ENCODE results near the gene CSMD2.

CSMD2 gene

GRCh38 chr1:33764149-33764548 is 400.9 kb downstream of the CSMD2 start:
- no peak for DNase-seq (ENCODE audit: low read depth in 3 of 3, low spot score in 1 of 3)

GRCh38 chr1:33763406-33763805 is 401.6 kb downstream of the CSMD2 start:
- no peak for DNase-seq (ENCODE audit: low read depth in 3 of 3, low spot score in 1 of 3)

GRCh38 chr1:33762962-33763361 is 402.1 kb downstream of the CSMD2 start:
- no peak for DNase-seq (ENCODE audit: low read depth in 3 of 3, low spot score in 1 of 3)

- DNase-seq (ENCODE audit: low read depth in 3 of 3, low spot score in 1 of 3), result no peak
These were observed 402.8 kb downstream of the CSMD2 start for GRCh38 chr1:33762109-33762830.

GRCh38 chr1:33758698-33759097 is 406.3 kb downstream of the CSMD2 start:
- no peak for DNase-seq (ENCODE audit: low read depth in 3 of 3, low spot score in 1 of 3)

GRCh38 chr1:33753087-33753856 is 411.8 kb downstream of the CSMD2 start:
- DNase-seq (ENCODE audit: low read depth in 3 of 3, low spot score in 1 of 3), result no peak

- DNase-seq (ENCODE audit: low read depth in 3 of 3, low spot score in 1 of 3), result no peak
These were observed 419.1 kb downstream of the CSMD2 start for GRCh38 chr1:33745942-33746341.

- no peak for DNase-seq (ENCODE audit: low read depth in 3 of 3, low spot score in 1 of 3)
These were observed 421.6 kb downstream of the CSMD2 start for GRCh38 chr1:33743221-33743998.

GRCh38 chr1:33742663-33743062 is 422.4 kb downstream of the CSMD2 start:
- no peak for DNase-seq (ENCODE audit: low read depth in 3 of 3, low spot score in 1 of 3)

- no peak for DNase-seq (ENCODE audit: low read depth in 3 of 3, low spot score in 1 of 3)
These were observed 423.3 kb downstream of the CSMD2 start for GRCh38 chr1:33741749-33742148.

- no peak for DNase-seq (ENCODE audit: low read depth in 3 of 3, low spot score in 1 of 3)
These were observed 424.8 kb downstream of the CSMD2 start for GRCh38 chr1:33740040-33740744.

- no peak for DNase-seq (ENCODE audit: low read depth in 3 of 3, low spot score in 1 of 3)
These were observed 426.1 kb downstream of the CSMD2 start for GRCh38 chr1:33738976-33739375.

- DNase-seq (ENCODE audit: low read depth in 3 of 3, low spot score in 1 of 3), result no peak
These were observed 426.5 kb downstream of the CSMD2 start for GRCh38 chr1:33738536-33738935.

GRCh38 chr1:33736496-33736895 is 428.5 kb downstream of the CSMD2 start:
- no peak for DNase-seq (ENCODE audit: low read depth in 3 of 3, low spot score in 1 of 3)

- DNase-seq (ENCODE audit: low read depth in 3 of 3, low spot score in 1 of 3), result no peak
These were observed 429.4 kb downstream of the CSMD2 start for GRCh38 chr1:33735624-33736023.

GRCh38 chr1:33727310-33727709 is 437.7 kb downstream of the CSMD2 start:
- DNase-seq (ENCODE audit: low read depth in 3 of 3, low spot score in 1 of 3), result no peak

- DNase-seq (ENCODE audit: low read depth in 3 of 3, low spot score in 1 of 3), result no peak
These were observed 438.7 kb downstream of the CSMD2 start for GRCh38 chr1:33726274-33726804.

- DNase-seq (ENCODE audit: low read depth in 3 of 3, low spot score in 1 of 3), result no peak
These were observed 439.4 kb downstream of the CSMD2 start for GRCh38 chr1:33725556-33726160.

GRCh38 chr1:33725037-33725436 is 440.0 kb downstream of the CSMD2 start:
- no peak for DNase-seq (ENCODE audit: low read depth in 3 of 3, low spot score in 1 of 3)

GRCh38 chr1:33724348-33724747 is 440.7 kb downstream of the CSMD2 start:
- DNase-seq (ENCODE audit: low read depth in 3 of 3, low spot score in 1 of 3), result no peak

GRCh38 chr1:33723251-33723650 is 441.8 kb downstream of the CSMD2 start:
- no peak for DNase-seq (ENCODE audit: low read depth in 3 of 3, low spot score in 1 of 3)
